ENCODE measurements around the gene CALHM6. TPM values are rescaled to one million over a fixed set of nuclear protein-coding genes. Genes with fewer than 3 reads are reported as not detected.

CALHM6 gene
- total RNA-seq, 1 donor from 2014 or later = 1.3 TPM

GRCh38 chr6:116438590-116439448 is 22.4 kb upstream of the CALHM6 start:
- Mint-ChIP-seq H3K4me3 (no peak overlapping the region), H3K9me3 (no peaks in the 10 kb centered on the region), H3K27me3 (ENCODE audit: low read depth) (no peaks in the 10 kb centered on the region), H3K36me3 (ENCODE audit: low read depth) (peaks cover 8% of the 10 kb centered on the region), H3K4me1 (peaks cover 38% of the 10 kb centered on the region), H3K27ac (ENCODE audit: unreplicated experiment) (peak overlapping the region; percentile 28)
- DNase-seq (ENCODE audit: low read depth, low spot score) = no peak
- no peak for TF ChIP-seq CTCF (conservative IDR thresholded peaks at IDR 0.05)

GRCh38 chr6:116439522-116440051 is 21.6 kb upstream of the CALHM6 start:
- no peaks in the 10 kb centered on the region for H3K9me3 Mint-ChIP-seq
- H3K27ac Mint-ChIP-seq (ENCODE audit: unreplicated experiment) = peak overlapping the region; percentile 20
- no peaks in the 10 kb centered on the region for H3K27me3 Mint-ChIP-seq (ENCODE audit: low read depth)
- DNase-seq (ENCODE audit: low read depth, low spot score) = no peak
- H3K36me3 Mint-ChIP-seq (ENCODE audit: low read depth) = peaks cover 8% of the 10 kb centered on the region
- H3K4me3 Mint-ChIP-seq = no peak overlapping the region
- TF ChIP-seq CTCF (conservative IDR thresholded peaks at IDR 0.05) = no peak
- peaks cover 44% of the 10 kb centered on the region for H3K4me1 Mint-ChIP-seq

- H3K27me3 Mint-ChIP-seq (ENCODE audit: low read depth) = no peaks in the 10 kb centered on the region
- H3K4me3 Mint-ChIP-seq = no peak overlapping the region
- no peaks in the 10 kb centered on the region for H3K36me3 Mint-ChIP-seq (ENCODE audit: low read depth)
- no peak for TF ChIP-seq CTCF (conservative IDR thresholded peaks at IDR 0.05)
- peaks cover 38% of the 10 kb centered on the region for H3K4me1 Mint-ChIP-seq
- no peak for DNase-seq (ENCODE audit: low read depth, low spot score)
- no peak overlapping the region for H3K27ac Mint-ChIP-seq (ENCODE audit: unreplicated experiment)
- no peaks in the 10 kb centered on the region for H3K9me3 Mint-ChIP-seq
Measured at GRCh38 chr6:116443105-116443504, 18.1 kb upstream of the CALHM6 start.

GRCh38 chr6:116444092-116444491 is 17.1 kb upstream of the CALHM6 start:
- Mint-ChIP-seq H3K9me3 (no peaks in the 10 kb centered on the region), H3K36me3 (ENCODE audit: low read depth) (no peaks in the 10 kb centered on the region), H3K27me3 (ENCODE audit: low read depth) (no peaks in the 10 kb centered on the region), H3K4me1 (peaks cover 35% of the 10 kb centered on the region), H3K27ac (ENCODE audit: unreplicated experiment) (no peak overlapping the region), H3K4me3 (no peak overlapping the region)
- peak; percentile 60 for TF ChIP-seq CTCF (conservative IDR thresholded peaks at IDR 0.05)
- DNase-seq (ENCODE audit: low read depth, low spot score) = no peak

GRCh38 chr6:116444575-116444974 is 16.6 kb upstream of the CALHM6 start:
- no peak for DNase-seq (ENCODE audit: low read depth, low spot score)
- Mint-ChIP-seq H3K36me3 (ENCODE audit: low read depth) (no peaks in the 10 kb centered on the region), H3K9me3 (no peaks in the 10 kb centered on the region), H3K27me3 (ENCODE audit: low read depth) (no peaks in the 10 kb centered on the region), H3K4me1 (peaks cover 32% of the 10 kb centered on the region), H3K4me3 (no peak overlapping the region), H3K27ac (ENCODE audit: unreplicated experiment) (no peak overlapping the region)
- no peak for TF ChIP-seq CTCF (conservative IDR thresholded peaks at IDR 0.05)

All from neural crest cell (in vitro differentiated cells).